ENCODE data around the gene GNAS-AS1. TPM values are rescaled to one million over a fixed set of nuclear protein-coding genes. Genes with fewer than 3 reads are reported as not detected.

GNAS-AS1 gene
- total RNA-seq, 1 donor from 2014 or later = 0.97 TPM

DNA sequence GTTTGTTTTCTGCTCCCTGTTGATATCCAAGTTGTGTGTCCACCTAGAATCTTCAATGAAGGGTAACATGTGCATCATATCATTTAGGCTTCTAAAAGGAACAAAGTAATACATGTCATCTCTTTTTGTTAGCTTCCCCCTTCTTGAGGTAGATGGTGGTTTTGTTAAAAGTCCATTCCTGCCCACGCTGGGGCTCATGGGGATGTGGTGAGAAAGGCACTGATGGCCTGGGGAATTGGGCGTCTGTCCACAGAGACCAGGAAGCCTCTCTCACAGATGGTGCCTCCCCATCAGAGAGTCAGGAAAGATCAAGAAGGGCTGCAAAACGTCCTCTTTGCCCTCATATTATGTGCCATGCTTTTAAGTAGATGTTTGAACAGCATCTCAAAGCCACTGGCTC lies 34.3 kb upstream of the GNAS-AS1 start:
- DNase-seq = no peak
- Histone ChIP-seq H3K27me3 (ENCODE audit: low read depth) (no peaks in the 10 kb centered on the region), H3K4me1 (no peaks in the 10 kb centered on the region), H3K36me3 (no peaks in the 10 kb centered on the region), H3K4me3 (no peak overlapping the region), H3K27ac (no peak overlapping the region), H3K9me3 (no peaks in the 10 kb centered on the region)
- no peak for ATAC-seq
- TF ChIP-seq, protein P1, sequence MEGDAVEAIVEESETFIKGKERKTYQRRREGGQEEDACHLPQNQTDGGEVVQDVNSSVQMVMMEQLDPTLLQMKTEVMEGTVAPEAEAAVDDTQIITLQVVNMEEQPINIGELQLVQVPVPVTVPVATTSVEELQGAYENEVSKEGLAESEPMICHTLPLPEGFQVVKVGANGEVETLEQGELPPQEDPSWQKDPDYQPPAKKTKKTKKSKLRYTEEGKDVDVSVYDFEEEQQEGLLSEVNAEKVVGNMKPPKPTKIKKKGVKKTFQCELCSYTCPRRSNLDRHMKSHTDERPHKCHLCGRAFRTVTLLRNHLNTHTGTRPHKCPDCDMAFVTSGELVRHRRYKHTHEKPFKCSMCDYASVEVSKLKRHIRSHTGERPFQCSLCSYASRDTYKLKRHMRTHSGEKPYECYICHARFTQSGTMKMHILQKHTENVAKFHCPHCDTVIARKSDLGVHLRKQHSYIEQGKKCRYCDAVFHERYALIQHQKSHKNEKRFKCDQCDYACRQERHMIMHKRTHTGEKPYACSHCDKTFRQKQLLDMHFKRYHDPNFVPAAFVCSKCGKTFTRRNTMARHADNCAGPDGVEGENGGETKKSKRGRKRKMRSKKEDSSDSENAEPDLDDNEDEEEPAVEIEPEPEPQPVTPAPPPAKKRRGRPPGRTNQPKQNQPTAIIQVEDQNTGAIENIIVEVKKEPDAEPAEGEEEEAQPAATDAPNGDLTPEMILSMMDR (IDR thresholded peaks at IDR 0.05) = no peak
- intact Hi-C loops (cut with DNase I) = no loop called here

DNA sequence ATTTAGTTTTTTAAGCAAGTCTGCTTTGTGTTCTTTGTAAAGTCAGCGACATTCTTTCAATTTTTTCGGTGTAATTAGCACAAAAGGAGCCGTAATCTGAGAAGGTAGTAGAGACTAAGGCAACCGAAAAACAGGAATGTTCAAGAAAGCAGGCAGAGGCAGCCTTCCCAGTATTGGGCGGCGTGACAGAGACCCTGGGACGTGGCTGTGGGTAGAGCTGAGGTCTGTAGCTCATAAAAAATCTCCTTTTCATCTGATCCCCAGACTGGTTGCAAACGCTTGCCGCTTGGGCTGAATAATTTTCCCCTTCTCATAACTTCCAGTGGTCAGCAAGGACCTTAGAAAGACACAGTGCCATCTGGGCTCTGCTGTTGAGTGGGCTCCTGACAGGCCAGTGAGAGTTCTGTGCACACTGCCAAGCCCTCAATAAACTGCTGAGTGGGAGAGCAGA lies 32.6 kb upstream of the GNAS-AS1 start:
- Histone ChIP-seq H3K4me3 (no peak overlapping the region), H3K27me3 (ENCODE audit: low read depth) (no peaks in the 10 kb centered on the region), H3K27ac (no peak overlapping the region), H3K36me3 (no peaks in the 10 kb centered on the region), H3K9me3 (no peaks in the 10 kb centered on the region), H3K4me1 (no peaks in the 10 kb centered on the region)
- TF ChIP-seq, protein P1 (IDR thresholded peaks at IDR 0.05) = no peak
- DNase-seq (no peak), ATAC-seq (no peak)
- intact Hi-C loops (cut with DNase I) = no loop called here

- intact Hi-C loops (cut with DNase I) = no loop called here
- H3K4me1 ChIP-seq = no peaks in the 10 kb centered on the region
- H3K36me3 ChIP-seq = no peaks in the 10 kb centered on the region
- H3K4me3 ChIP-seq = no peak overlapping the region
- H3K27ac ChIP-seq = no peak overlapping the region
- TF ChIP-seq, protein P1 (IDR thresholded peaks at IDR 0.05) = no peak
- H3K9me3 ChIP-seq = no peaks in the 10 kb centered on the region
- no peaks in the 10 kb centered on the region for H3K27me3 ChIP-seq (ENCODE audit: low read depth)
- DNase-seq = no peak
- ATAC-seq = no peak
Measured at GRCh38 chr20:58882704-58883089, 32.0 kb upstream of the GNAS-AS1 start.

DNA sequence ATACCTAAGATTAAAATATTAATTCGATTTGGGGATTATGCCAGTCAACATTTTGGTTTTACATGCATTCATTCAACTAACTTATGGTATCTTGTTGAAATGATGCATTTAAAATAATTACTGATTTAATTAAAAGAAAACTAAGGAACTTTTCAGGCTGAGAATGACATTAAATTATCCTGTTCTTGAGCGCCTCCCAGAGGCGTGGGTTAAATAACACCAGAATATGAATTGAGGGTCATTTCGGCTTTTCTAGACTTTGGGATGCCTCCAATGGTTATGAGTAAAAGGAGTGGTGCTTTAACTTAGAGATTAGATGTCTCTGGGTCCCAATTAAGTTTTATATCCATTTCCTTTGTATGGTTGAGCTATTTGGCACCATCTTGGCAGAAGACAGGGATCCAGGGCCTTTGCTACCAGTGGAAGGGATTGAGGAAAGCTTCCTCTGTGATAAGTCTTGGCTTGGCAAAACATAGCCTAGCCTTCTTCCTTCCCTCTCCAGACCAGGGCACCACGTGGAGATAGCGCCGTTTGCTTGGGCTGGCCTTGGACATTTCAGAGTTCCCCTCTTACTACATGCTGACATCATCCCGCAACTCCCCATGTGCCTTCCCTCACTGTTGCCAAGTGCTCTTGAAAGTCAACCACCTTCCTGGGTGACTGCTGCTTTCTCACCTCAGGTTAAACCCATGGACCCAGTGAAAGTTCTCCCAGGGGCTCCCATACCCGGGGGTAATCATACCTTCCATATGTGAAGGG lies 30.5 kb upstream of the GNAS-AS1 start:
- TF ChIP-seq, protein P1 (IDR thresholded peaks at IDR 0.05) = no peak
- H3K36me3 ChIP-seq = no peaks in the 10 kb centered on the region
- intact Hi-C loops (cut with DNase I) = no loop called here
- H3K27ac ChIP-seq = no peak overlapping the region
- no peak for ATAC-seq
- H3K4me1 ChIP-seq = no peaks in the 10 kb centered on the region
- DNase-seq = no peak
- H3K27me3 ChIP-seq (ENCODE audit: low read depth) = no peaks in the 10 kb centered on the region
- no peak overlapping the region for H3K4me3 ChIP-seq
- no peaks in the 10 kb centered on the region for H3K9me3 ChIP-seq

DNA sequence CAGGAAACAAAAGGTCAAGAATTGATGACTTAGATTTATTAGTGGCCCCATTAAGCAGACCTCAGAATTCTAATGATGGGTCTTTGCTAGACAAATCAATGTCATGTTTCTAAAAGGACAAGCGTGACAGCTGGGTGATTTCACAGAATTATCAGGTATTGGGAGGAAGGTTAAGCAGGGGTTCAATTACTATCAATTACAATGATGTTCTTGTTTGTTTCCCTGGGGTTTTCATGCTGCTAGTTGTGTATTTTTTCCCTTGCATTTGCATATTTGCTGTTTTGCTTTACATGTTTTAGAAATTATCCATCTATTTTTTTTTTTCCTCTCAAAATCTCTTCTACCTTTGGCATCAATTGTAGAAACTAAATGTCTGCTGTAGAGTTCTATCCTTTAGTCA lies 29.7 kb upstream of the GNAS-AS1 start:
- DNase-seq (no peak), ATAC-seq (no peak)
- Histone ChIP-seq H3K36me3 (no peaks in the 10 kb centered on the region), H3K4me1 (no peaks in the 10 kb centered on the region), H3K27me3 (ENCODE audit: low read depth) (no peaks in the 10 kb centered on the region), H3K27ac (no peak overlapping the region), H3K4me3 (no peak overlapping the region), H3K9me3 (no peaks in the 10 kb centered on the region)
- intact Hi-C loops (cut with DNase I) = no loop called here
- TF ChIP-seq, protein P1 (IDR thresholded peaks at IDR 0.05) = no peak
